Measurements from ENCODE around the gene MXD1.

- TF ChIP-seq CTCF (IDR thresholded peaks at IDR 0.05) (no peak), POLR2A (IDR thresholded peaks at IDR 0.05) (no peak), POLR2AphosphoS5 (IDR thresholded peaks at IDR 0.05) (no peak), EP300 (IDR thresholded peaks at IDR 0.05; ENCODE audit: low read depth) (no peak)
Observed at GRCh38 chr2:69936906-69937305, 22.0 kb downstream of the MXD1 start.
